ENCODE measurements around the gene LYRM4. TPM values are rescaled to one million over a fixed set of nuclear protein-coding genes. Genes with fewer than 3 reads are reported as not detected.

Gene LYRM4
- total RNA-seq, 1 donor from 2014 or later, result 22.4 TPM

DNA sequence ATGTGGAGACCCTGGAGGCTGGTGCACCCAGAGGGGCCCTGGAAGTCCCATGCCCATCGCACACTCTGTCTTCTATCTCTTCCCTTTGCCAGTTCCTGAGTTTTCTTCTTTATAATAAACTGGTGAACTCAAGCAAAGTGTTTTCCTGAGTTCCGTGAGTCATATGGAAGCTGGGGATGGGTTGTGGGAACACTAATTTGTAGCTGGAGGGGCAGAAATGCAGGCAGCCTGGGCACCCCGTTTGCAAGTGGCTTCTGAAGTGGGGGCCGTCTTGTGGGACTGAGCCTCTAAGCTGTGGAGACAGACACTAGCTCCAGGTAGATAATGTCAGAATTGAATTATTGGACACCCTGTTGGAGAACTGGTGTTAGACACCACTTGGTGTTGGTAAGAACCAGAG, 178.8 kb downstream of the LYRM4 start:
- Histone ChIP-seq H3K27ac (no peak overlapping the region), H3K27me3 (ENCODE audit: low read depth) (peaks cover 29% of the 10 kb centered on the region), H3K4me1 (peaks cover 21% of the 10 kb centered on the region), H3K36me3 (no peaks in the 10 kb centered on the region), H3K9me3 (no peaks in the 10 kb centered on the region), H3K4me3 (no peak overlapping the region)
- ATAC-seq (no peak), DNase-seq (no peak)
- intact Hi-C loops (cut with DNase I), result no loop called here
- no peak for TF ChIP-seq CTCF (IDR thresholded peaks at IDR 0.05)

DNA sequence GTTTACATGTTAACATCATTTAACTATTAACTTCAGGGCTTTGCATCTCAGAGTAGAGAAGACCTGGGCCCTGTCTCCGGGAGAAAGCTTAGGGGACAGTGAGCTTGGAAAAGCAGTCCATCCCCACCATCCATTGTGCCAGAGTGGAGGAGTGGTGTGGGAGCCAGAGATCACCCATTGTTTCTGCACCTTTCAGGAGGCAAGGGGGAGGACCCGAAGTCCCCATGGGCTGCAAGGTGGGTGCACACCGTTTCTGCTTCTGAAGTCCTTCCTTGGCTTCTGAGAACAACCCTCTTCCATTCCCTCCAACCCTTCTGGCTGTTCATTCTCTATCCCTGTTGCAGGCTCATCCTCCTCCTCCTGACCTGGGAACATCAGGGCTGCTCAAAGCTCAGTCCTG, 179.6 kb downstream of the LYRM4 start:
- TF ChIP-seq CTCF (IDR thresholded peaks at IDR 0.05), result no peak
- peaks cover 15% of the 10 kb centered on the region for H3K4me1 ChIP-seq
- intact Hi-C loops (cut with DNase I), result no loop called here
- ATAC-seq (no peak), DNase-seq (no peak)
- H3K27me3 ChIP-seq (ENCODE audit: low read depth), result peaks cover 22% of the 10 kb centered on the region
- no peak overlapping the region for H3K27ac ChIP-seq
- no peak overlapping the region for H3K4me3 ChIP-seq
- H3K36me3 ChIP-seq, result no peaks in the 10 kb centered on the region
- H3K9me3 ChIP-seq, result no peaks in the 10 kb centered on the region

DNA sequence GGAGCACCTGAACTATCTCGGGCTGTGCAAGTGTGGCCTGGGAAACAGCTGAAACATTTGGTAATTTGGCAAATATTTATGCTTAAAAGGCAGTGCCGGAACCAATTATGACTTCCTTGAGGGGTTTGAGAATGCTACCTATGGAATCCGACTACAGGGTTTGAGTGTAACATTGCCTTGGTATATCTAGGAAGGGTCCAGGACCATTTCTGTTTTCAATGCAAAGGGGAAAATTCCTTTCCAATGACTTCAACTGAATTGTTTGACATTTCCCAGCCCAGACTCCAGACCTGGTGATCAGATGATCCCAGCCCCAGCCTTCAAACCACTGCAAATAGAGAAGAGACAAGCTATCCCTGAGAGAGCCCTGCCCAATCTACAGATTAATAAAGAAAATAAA, 180.2 kb downstream of the LYRM4 start:
- no peak overlapping the region for H3K27ac ChIP-seq
- DNase-seq (no peak), ATAC-seq (no peak)
- intact Hi-C loops (cut with DNase I), result no loop called here
- no peaks in the 10 kb centered on the region for H3K36me3 ChIP-seq
- no peak overlapping the region for H3K4me3 ChIP-seq
- H3K9me3 ChIP-seq, result no peaks in the 10 kb centered on the region
- H3K27me3 ChIP-seq (ENCODE audit: low read depth), result peaks cover 16% of the 10 kb centered on the region
- H3K4me1 ChIP-seq, result peaks cover 9% of the 10 kb centered on the region
- no peak for TF ChIP-seq CTCF (IDR thresholded peaks at IDR 0.05)

- Histone ChIP-seq H3K4me3 (no peak overlapping the region), H3K27ac (no peak overlapping the region), H3K9me3 (no peaks in the 10 kb centered on the region), H3K4me1 (peaks cover 2% of the 10 kb centered on the region), H3K27me3 (ENCODE audit: low read depth) (peaks cover 7% of the 10 kb centered on the region), H3K36me3 (no peaks in the 10 kb centered on the region)
- ATAC-seq (no peak), DNase-seq (no peak)
- TF ChIP-seq CTCF (IDR thresholded peaks at IDR 0.05), result no peak
- intact Hi-C loops (cut with DNase I), result no loop called here
Observed at GRCh38 chr6:5079692-5080091, 181.1 kb downstream of the LYRM4 start.

DNA sequence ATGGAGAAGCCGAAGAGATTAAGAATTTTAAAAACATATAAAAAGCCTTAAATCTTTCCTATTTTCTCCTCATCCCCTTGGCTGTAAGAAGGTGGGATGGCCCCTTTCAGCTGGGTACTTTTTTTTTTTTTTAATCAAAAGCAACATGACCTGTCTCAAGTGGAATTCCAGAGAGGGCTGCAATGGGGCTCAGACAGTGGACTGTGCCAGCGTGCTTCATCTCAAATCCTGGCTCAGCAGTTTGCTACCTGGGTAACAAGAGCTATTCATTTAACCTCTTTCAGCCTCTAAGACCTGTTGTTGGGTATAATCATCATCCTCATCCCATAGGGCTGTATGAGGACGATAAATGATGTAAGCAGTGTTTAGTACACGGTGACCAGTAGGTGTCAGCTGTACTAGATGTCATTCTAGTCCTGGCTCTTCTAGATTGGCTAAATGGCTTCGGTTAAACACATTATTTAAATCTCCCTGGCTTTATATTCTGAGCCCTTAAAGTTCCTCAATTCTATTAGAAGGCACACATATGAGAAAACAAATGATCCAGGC, 182.6 kb downstream of the LYRM4 start:
- Histone ChIP-seq H3K27ac (no peak overlapping the region), H3K4me3 (no peak overlapping the region), H3K36me3 (no peaks in the 10 kb centered on the region), H3K9me3 (no peaks in the 10 kb centered on the region), H3K4me1 (no peaks in the 10 kb centered on the region), H3K27me3 (ENCODE audit: low read depth) (no peaks in the 10 kb centered on the region)
- no peak for TF ChIP-seq CTCF (IDR thresholded peaks at IDR 0.05)
- intact Hi-C loops (cut with DNase I), result no loop called here
- ATAC-seq (no peak), DNase-seq (no peak)

DNA sequence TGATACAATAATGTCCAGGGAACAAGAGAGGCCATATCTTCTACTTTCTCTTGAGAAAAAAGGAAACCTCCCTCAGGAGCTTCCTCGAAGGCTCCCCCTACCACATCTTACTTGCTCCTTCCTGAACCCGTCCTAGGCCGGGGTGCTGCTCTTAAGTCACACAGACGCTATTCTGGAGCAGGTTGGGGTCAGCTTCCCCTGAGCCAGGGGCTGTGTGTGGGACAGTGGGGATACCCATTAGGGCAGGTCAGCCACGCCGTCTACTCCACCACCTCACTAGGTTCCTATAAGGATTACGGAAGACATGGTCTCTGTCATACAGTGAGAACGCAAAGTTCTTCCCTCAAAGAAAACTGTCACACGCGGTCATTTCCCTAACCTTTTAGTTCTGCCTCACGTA, 183.8 kb downstream of the LYRM4 start:
- no peaks in the 10 kb centered on the region for H3K27me3 ChIP-seq (ENCODE audit: low read depth)
- H3K4me3 ChIP-seq, result no peak overlapping the region
- TF ChIP-seq CTCF (IDR thresholded peaks at IDR 0.05), result no peak
- ATAC-seq, result no peak
- H3K27ac ChIP-seq, result no peak overlapping the region
- intact Hi-C loops (cut with DNase I), result no loop called here
- H3K9me3 ChIP-seq, result no peaks in the 10 kb centered on the region
- no peak for DNase-seq
- H3K36me3 ChIP-seq, result no peaks in the 10 kb centered on the region
- no peaks in the 10 kb centered on the region for H3K4me1 ChIP-seq
